Neuronal stem cell (in vitro differentiated cells): ENCODE measurements around the gene NXPE3.

Experiments used
- DNase-seq: peaks from one replicate; pipeline ENCODE4 v3.0.0-alpha.2; 2013; ENCODE audit warnings: low spot score
- H2AFZ ChIP-seq: one replicate; pipeline ENCODE4 v1.6.1; 2013; ENCODE audit warnings: mild to moderate bottlenecking, low read length, inconsistent platforms
- H2AK5ac ChIP-seq: 2 replicates; pipeline ENCODE4 v1.6.1; 2013; ENCODE audit warnings: low read depth, mild to moderate bottlenecking, inconsistent platforms, low read length, moderate library complexity, mixed read lengths
- H2BK120ac ChIP-seq: 2 replicates; pipeline ENCODE4 v1.6.1; 2013; ENCODE audit warnings: low read depth, mild to moderate bottlenecking, inconsistent platforms, low read length, moderate library complexity, mixed read lengths
- H2BK12ac ChIP-seq: one replicate; pipeline ENCODE4 v1.6.1; 2013; ENCODE audit warnings: low read length, inconsistent platforms
- H2BK15ac ChIP-seq: 2 replicates; pipeline ENCODE4 v1.6.1; 2013; ENCODE audit warnings: mild to moderate bottlenecking, low read length, inconsistent platforms, mixed read lengths
- H2BK5ac ChIP-seq: one replicate; pipeline ENCODE4 v1.6.1; 2013; ENCODE audit warnings: inconsistent platforms, mild to moderate bottlenecking, low read length, moderate library complexity
- H3K14ac ChIP-seq: one replicate; pipeline ENCODE4 v1.6.1; 2013; ENCODE audit warnings: low read length, inconsistent platforms
- H3K18ac ChIP-seq: 2 replicates; pipeline ENCODE4 v1.6.1; 2013; ENCODE audit warnings: low read length, inconsistent platforms
- H3K23ac ChIP-seq: 2 replicates; pipeline ENCODE4 v1.6.1; 2013; ENCODE audit warnings: low read depth, mild to moderate bottlenecking, mixed read lengths, low read length, inconsistent platforms; ENCODE audit not compliant: poor library complexity
- H3K27ac ChIP-seq: replicated peaks from 3 replicates; pipeline ENCODE4 v1.5.1; 2013; ENCODE audit warnings: low read length, inconsistent platforms
- H3K27me3 ChIP-seq, 3 experiments: 2 replicates each; pipeline ENCODE4 v1.6.1; 2013; ENCODE audit warnings: low read length in 3 of 3, mild to moderate bottlenecking in 2 of 3, inconsistent platforms in 1 of 3, low read depth in 1 of 3, mixed read lengths in 1 of 3, moderate library complexity in 1 of 3; ENCODE audit not compliant: control insufficient read depth in 3 of 3, insufficient read depth in 3 of 3
- H3K36me3 ChIP-seq, 2 donors: replicated peaks in 1 of 2; 2 replicates each; pipeline ENCODE4 v1.6.1; 2013; ENCODE audit warnings: low read length in 2 of 2; ENCODE audit not compliant: control insufficient read depth in 2 of 2, insufficient read depth in 2 of 2
- H3K4ac ChIP-seq: 2 replicates; pipeline ENCODE4 v1.6.1; 2013; ENCODE audit warnings: inconsistent platforms, mild to moderate bottlenecking, low read length, moderate library complexity
- H3K4me1 ChIP-seq, 2 donors: 1 replicate in 1 of 2; 2 replicates in 1 of 2; pipeline ENCODE4 v1.6.1; 2013; ENCODE audit warnings: low read length in 2 of 2, low read depth in 1 of 2; ENCODE audit not compliant: control insufficient read depth in 2 of 2, insufficient read depth in 1 of 2
- H3K4me2 ChIP-seq: one replicate; pipeline ENCODE4 v1.6.1; 2013; ENCODE audit warnings: mild to moderate bottlenecking, low read length, inconsistent platforms; ENCODE audit not compliant: insufficient read depth, poor library complexity, severe bottlenecking
- H3K4me3 ChIP-seq, 2 donors: 2 replicates each; pipeline ENCODE4 v1.5.1; 2013; ENCODE audit warnings: low read length in 2 of 2, mild to moderate bottlenecking in 2 of 2, inconsistent platforms in 1 of 2, moderate library complexity in 1 of 2
- H3K79me1 ChIP-seq: one replicate; pipeline ENCODE4 v1.6.1; 2013; ENCODE audit warnings: low read depth, mild to moderate bottlenecking, inconsistent platforms, low read length, moderate library complexity
- H3K9ac ChIP-seq: one replicate; pipeline ENCODE4 v1.6.1; 2013; ENCODE audit warnings: mild to moderate bottlenecking, low read depth, low read length, inconsistent platforms; ENCODE audit not compliant: poor library complexity
- H3K9me3 ChIP-seq, 2 donors: replicated peaks in 1 of 2; 2 replicates each; pipeline versions ENCODE3 to v1.6.1; 2013; ENCODE audit warnings: low read length in 2 of 2, mild to moderate bottlenecking in 2 of 2, inconsistent platforms in 1 of 2, low read depth in 1 of 2, mixed read lengths in 1 of 2, moderate library complexity in 1 of 2; ENCODE audit not compliant: control insufficient read depth in 2 of 2, insufficient read depth in 1 of 2
- H4K8ac ChIP-seq: one replicate; pipeline ENCODE4 v1.6.1; 2013; ENCODE audit warnings: low read depth, mild to moderate bottlenecking, inconsistent platforms, low read length, moderate library complexity
- H4K91ac ChIP-seq: one replicate; pipeline ENCODE4 v1.6.1; 2013; ENCODE audit warnings: low read length, low read depth, mild to moderate bottlenecking, inconsistent platforms; ENCODE audit not compliant: poor library complexity
- WGBS, 2 donors: extraction: QIAGEN DNeasy Blood & Tissue Kit; methylation state at CpG; one replicate each; pipeline ENCODE4 v1.1.7; 2013; ENCODE audit warnings: missing lambda C conversion rate in 2 of 2, mixed read lengths in 1 of 2; ENCODE audit not compliant: insufficient read length in 2 of 2, insufficient replicate concordance in 1 of 2; ENCODE audit errors: extremely low coverage in 2 of 2; 5-methylcytosine and 5-hydroxymethylcytosine counted together

NXPE3 gene

GRCh38 chr3:101778385-101779046 lies 495 bp upstream of the NXPE3 start:
- no peak overlapping the region for H3K14ac ChIP-seq
- no peak overlapping the region for H2BK12ac ChIP-seq
- H3K4ac ChIP-seq, result no peak overlapping the region
- H2AK5ac ChIP-seq, result no peak overlapping the region
- H3K27me3 ChIP-seq, result no peaks in the 10 kb centered on the region
- no peaks in the 10 kb centered on the region for H3K9me3 ChIP-seq
- no peak overlapping the region for H4K91ac ChIP-seq
- no peak overlapping the region for H2BK15ac ChIP-seq
- H2BK120ac ChIP-seq, result no peak overlapping the region
- peak overlapping the region; percentile 83 for H3K4me2 ChIP-seq
- peak overlapping the region; percentile 82 for H3K9ac ChIP-seq
- H3K36me3 ChIP-seq, result peaks cover 2 to 11% of the 10 kb centered on the region in 2 donors
- no peak overlapping the region for H4K8ac ChIP-seq
- no peak for DNase-seq
- no CpG with 5 or more reads among the region's 21 CpGs for WGBS, 2 donors
- peak overlapping the region; percentile 93 for H2AFZ ChIP-seq
- peak overlapping the region; percentile 14 for H2BK5ac ChIP-seq
- peak overlapping the region; percentile 60 to 86 for H3K4me3 ChIP-seq
- H3K23ac ChIP-seq, result no peak overlapping the region
- no peak overlapping the region for H3K27ac ChIP-seq
- H3K4me1 ChIP-seq, result peaks cover 2 to 10% of the 10 kb centered on the region in 2 donors
- no peak overlapping the region for H3K18ac ChIP-seq
- no peaks in the 10 kb centered on the region for H3K79me1 ChIP-seq

- Histone ChIP-seq H3K18ac (peak overlapping the region; percentile 20), H4K8ac (no peak overlapping the region), H2BK15ac (no peak overlapping the region), H2BK12ac (no peak overlapping the region), H2BK120ac (no peak overlapping the region), H3K27me3 (no peaks in the 10 kb centered on the region), H3K9me3 (no peaks in the 10 kb centered on the region), H3K9ac (peak overlapping the region; percentile 95), H2BK5ac (no peak overlapping the region), H3K4me3 (peak overlapping the region; percentile 60 to 86), H2AK5ac (no peak overlapping the region), H3K36me3 (peaks cover 10 to 25% of the 10 kb centered on the region in 2 donors), H3K14ac (no peak overlapping the region), H4K91ac (no peak overlapping the region), H3K4ac (no peak overlapping the region), H3K4me2 (peak overlapping the region; percentile 83), H3K27ac (no peak overlapping the region), H3K79me1 (no peaks in the 10 kb centered on the region), H3K23ac (no peak overlapping the region), H3K4me1 (peaks cover 2 to 10% of the 10 kb centered on the region in 2 donors), H2AFZ (peak overlapping the region; percentile 93)
- WGBS, 2 donors, result no CpG with 5 or more reads among the region's 9 CpGs
- no peak for DNase-seq
These were observed 891 bp downstream of the NXPE3 start for GRCh38 chr3:101779822-101780381.

GRCh38 chr3:101780661-101781060 lies 1.6 kb downstream of the NXPE3 start:
- no peak overlapping the region for H2AK5ac ChIP-seq
- H2BK5ac ChIP-seq, result no peak overlapping the region
- peaks cover 14 to 33% of the 10 kb centered on the region in 2 donors for H3K36me3 ChIP-seq
- no peak overlapping the region for H3K4ac ChIP-seq
- H2BK120ac ChIP-seq, result no peak overlapping the region
- no peak overlapping the region for H2BK15ac ChIP-seq
- no peaks in the 10 kb centered on the region for H3K79me1 ChIP-seq
- H3K9ac ChIP-seq, result no peak overlapping the region
- H4K8ac ChIP-seq, result no peak overlapping the region
- no peak overlapping the region for H3K27ac ChIP-seq
- H2BK12ac ChIP-seq, result no peak overlapping the region
- H4K91ac ChIP-seq, result no peak overlapping the region
- no peak overlapping the region for H3K14ac ChIP-seq
- DNase-seq, result no peak
- no peaks in the 10 kb centered on the region for H3K27me3 ChIP-seq
- no peak overlapping the region for H3K23ac ChIP-seq
- H3K4me3 ChIP-seq, result no peak overlapping the region
- WGBS, 2 donors, result no CpG with 5 or more reads among the region's 2 CpGs
- peak overlapping the region; percentile 27 for H2AFZ ChIP-seq
- no peak overlapping the region for H3K18ac ChIP-seq
- no peaks in the 10 kb centered on the region for H3K9me3 ChIP-seq
- no peak overlapping the region for H3K4me2 ChIP-seq
- peaks cover 2 to 10% of the 10 kb centered on the region in 2 donors for H3K4me1 ChIP-seq

GRCh38 chr3:101781166-101781565 lies 2.2 kb downstream of the NXPE3 start:
- no peak overlapping the region for H4K8ac ChIP-seq
- no peak for DNase-seq
- no peak overlapping the region for H3K4me3 ChIP-seq
- no peak overlapping the region for H4K91ac ChIP-seq
- H3K9ac ChIP-seq, result no peak overlapping the region
- H3K4me2 ChIP-seq, result no peak overlapping the region
- H3K36me3 ChIP-seq, result peaks cover 15 to 38% of the 10 kb centered on the region in 2 donors
- no peak overlapping the region for H3K14ac ChIP-seq
- H3K4ac ChIP-seq, result no peak overlapping the region
- peak overlapping the region; percentile 27 for H2AFZ ChIP-seq
- no peak overlapping the region for H2AK5ac ChIP-seq
- no peaks in the 10 kb centered on the region for H3K9me3 ChIP-seq
- no peaks in the 10 kb centered on the region for H3K79me1 ChIP-seq
- H3K23ac ChIP-seq, result no peak overlapping the region
- H3K27me3 ChIP-seq, result no peaks in the 10 kb centered on the region
- no peak overlapping the region for H3K18ac ChIP-seq
- H2BK15ac ChIP-seq, result no peak overlapping the region
- no peak overlapping the region for H3K27ac ChIP-seq
- no peak overlapping the region for H2BK12ac ChIP-seq
- H2BK120ac ChIP-seq, result no peak overlapping the region
- H2BK5ac ChIP-seq, result no peak overlapping the region
- H3K4me1 ChIP-seq, result peaks cover 2 to 10% of the 10 kb centered on the region in 2 donors
